ENCODE measurements around the gene SPACA6. TPM values are rescaled to one million over a fixed set of nuclear protein-coding genes. Genes with fewer than 3 reads are reported as not detected.
"Not testable (repeated sequence)": the region's sequence is repeated elsewhere in the genome, so short reads cannot be mapped to it uniquely, and the experiment has no call there.

The SPACA6 gene, protein sequence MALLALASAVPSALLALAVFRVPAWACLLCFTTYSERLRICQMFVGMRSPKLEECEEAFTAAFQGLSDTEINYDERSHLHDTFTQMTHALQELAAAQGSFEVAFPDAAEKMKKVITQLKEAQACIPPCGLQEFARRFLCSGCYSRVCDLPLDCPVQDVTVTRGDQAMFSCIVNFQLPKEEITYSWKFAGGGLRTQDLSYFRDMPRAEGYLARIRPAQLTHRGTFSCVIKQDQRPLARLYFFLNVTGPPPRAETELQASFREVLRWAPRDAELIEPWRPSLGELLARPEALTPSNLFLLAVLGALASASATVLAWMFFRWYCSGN
- 100 to 1,000 TPM in 1 of 6 donors, 10 to 100 TPM in 4, 1 to 10 TPM in 1; 6.2 to 157 (median 19.7) TPM for total RNA-seq

DNA sequence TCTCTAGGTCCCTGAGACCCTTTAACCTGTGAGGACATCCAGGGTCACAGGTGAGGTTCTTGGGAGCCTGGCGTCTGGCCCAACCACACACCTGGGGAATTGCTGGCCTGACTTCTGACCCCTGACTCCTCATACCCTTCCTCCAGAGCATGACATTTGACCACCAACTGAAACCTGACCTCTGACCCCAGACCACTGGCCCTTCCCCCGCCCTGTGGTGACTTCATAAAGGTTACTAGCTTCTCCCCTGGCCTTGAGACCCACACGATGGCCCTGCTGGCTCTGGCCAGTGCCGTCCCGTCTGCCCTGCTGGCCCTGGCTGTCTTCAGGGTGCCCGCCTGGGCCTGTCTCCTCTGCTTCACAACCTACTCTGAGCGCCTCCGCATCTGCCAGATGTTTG is at the start of gene SPACA6:
SPACA6 (plus strand) TSS at position 71 of the 400 bp plus-strand sequence; CDS start at position 268, 197 bp downstream.
- TF ChIP-seq POLR2AphosphoS5 (IDR thresholded peaks at IDR 0.05): no peak
- TF ChIP-seq, protein P1, sequence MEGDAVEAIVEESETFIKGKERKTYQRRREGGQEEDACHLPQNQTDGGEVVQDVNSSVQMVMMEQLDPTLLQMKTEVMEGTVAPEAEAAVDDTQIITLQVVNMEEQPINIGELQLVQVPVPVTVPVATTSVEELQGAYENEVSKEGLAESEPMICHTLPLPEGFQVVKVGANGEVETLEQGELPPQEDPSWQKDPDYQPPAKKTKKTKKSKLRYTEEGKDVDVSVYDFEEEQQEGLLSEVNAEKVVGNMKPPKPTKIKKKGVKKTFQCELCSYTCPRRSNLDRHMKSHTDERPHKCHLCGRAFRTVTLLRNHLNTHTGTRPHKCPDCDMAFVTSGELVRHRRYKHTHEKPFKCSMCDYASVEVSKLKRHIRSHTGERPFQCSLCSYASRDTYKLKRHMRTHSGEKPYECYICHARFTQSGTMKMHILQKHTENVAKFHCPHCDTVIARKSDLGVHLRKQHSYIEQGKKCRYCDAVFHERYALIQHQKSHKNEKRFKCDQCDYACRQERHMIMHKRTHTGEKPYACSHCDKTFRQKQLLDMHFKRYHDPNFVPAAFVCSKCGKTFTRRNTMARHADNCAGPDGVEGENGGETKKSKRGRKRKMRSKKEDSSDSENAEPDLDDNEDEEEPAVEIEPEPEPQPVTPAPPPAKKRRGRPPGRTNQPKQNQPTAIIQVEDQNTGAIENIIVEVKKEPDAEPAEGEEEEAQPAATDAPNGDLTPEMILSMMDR (IDR thresholded peaks at IDR 0.05): no peak
- H3K4me1 ChIP-seq: peaks cover 21 to 39% (median 25%) of the 10 kb centered on the region in 4 donors
- H3K4me3 ChIP-seq: peak within 1 kb of the TSS in 2 of 4 donors; percentile 69 to 89
- H3K36me3 ChIP-seq: peaks cover 3 to 51% (median 27%) of the 10 kb centered on the region in 4 donors
- no peak for ATAC-seq (ENCODE audit: low FRiP score in 2 of 2)
- no peaks in the 10 kb centered on the region for H3K9me3 ChIP-seq
- no peak for DNase-seq
- WGBS, 2 donors: 88 to 90% methylated on average over 6 to 8 of the region's 8 CpGs
- H3K27ac ChIP-seq: peak within 1 kb of the TSS in 3 of 4 donors; percentile 28 to 96 (median 95)
- no peaks in the 10 kb centered on the region for H3K27me3 ChIP-seq

DNA sequence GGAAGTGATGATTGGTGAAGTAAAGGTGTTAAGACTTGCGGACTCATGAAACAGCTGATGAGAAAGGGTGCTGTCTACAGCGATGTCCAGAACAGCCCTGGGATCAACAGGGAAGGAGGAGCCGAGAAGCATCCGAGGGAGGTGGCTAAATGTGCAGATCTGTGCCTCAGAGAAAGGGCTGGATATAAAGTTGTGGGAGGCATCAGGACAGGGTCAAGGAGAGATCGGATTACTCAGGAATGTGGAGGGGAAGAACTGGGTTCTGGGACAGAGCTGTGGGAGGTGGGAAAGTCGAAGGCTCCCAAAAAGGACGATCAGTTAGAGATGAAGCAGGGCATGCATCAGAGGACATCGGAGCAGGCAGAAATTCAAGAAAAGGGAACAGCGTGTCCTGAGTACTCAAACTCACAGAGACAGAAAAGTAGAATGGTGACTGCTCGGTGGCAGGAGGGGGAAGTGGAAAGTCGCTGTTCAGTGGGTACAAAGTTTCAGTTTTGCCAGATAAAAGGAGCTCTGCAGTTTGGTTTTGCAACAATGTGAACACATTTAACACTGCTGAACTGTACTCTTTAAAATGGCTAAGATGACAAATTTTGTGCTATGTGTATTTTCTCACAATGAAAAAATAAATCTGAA is 48.4 kb upstream of the SPACA6 start:
- WGBS, 2 donors: 40 to 41% methylated on average over 10 to 11 of the region's 11 CpGs
- Histone ChIP-seq H3K4me1 (no peaks in the 10 kb centered on the region), H3K27me3 (no peaks in the 10 kb centered on the region), H3K36me3 (no peaks in the 10 kb centered on the region), H3K9me3 (no peaks in the 10 kb centered on the region), H3K4me3 (peak overlapping the region in 2 of 4 donors; percentile 37 to 39), H3K27ac (peak overlapping the region in 1 of 4 donors; percentile 67)
- TF ChIP-seq EP300 (IDR thresholded peaks at IDR 0.05) (no peak), POLR2AphosphoS5 (IDR thresholded peaks at IDR 0.05) (no peak), POLR2A (IDR thresholded peaks at IDR 0.05) (peak in 1 of 4 donors; percentile 43)
- TF ChIP-seq, protein P1 (IDR thresholded peaks at IDR 0.05): no peak
- ATAC-seq (ENCODE audit: low FRiP score in 2 of 2): no peak
- DNase-seq: no peak

DNA sequence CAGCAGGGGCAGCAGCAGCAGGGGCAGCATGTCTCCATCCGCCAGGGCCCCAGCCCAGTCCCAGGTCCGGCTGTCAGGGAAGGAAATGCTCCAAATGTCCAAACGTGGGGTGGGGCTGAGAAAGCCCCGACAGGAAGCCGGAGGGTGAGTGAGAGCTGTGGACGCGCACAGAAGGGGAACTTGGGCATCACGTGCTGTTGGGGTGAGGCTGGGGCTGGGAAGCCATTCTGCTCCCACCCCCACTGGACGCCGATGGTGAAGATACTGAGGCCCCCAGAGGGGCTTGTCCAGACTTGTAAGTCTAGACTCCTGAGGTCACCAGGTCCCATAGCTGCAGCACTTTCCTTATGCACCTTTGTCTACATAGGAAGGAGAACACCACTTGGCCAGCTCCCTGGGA is 46.4 kb upstream of the SPACA6 start, which contains the start of gene SIGLEC14:
SIGLEC14 (minus strand) TSS at position 96 of the 400 bp plus-strand sequence; CDS start at position 30, 66 bp downstream.
- not testable (repeated sequence) for H3K36me3 ChIP-seq, DNase-seq, H3K9me3 ChIP-seq, H3K27me3 ChIP-seq, H3K4me1 ChIP-seq
- peak within 1 kb of the TSS in 1 of 4 donors; percentile 67 for H3K27ac ChIP-seq
- H3K4me3 ChIP-seq: peak within 1 kb of the TSS in 2 of 4 donors; percentile 37 to 39
- WGBS, 2 donors: 22% methylated on average over 8 of the region's 10 CpGs; no CpG with 5 or more reads in 1 of the 2 donors
- ATAC-seq (ENCODE audit: low FRiP score in 2 of 2): peak; percentile 61 to 70

DNA sequence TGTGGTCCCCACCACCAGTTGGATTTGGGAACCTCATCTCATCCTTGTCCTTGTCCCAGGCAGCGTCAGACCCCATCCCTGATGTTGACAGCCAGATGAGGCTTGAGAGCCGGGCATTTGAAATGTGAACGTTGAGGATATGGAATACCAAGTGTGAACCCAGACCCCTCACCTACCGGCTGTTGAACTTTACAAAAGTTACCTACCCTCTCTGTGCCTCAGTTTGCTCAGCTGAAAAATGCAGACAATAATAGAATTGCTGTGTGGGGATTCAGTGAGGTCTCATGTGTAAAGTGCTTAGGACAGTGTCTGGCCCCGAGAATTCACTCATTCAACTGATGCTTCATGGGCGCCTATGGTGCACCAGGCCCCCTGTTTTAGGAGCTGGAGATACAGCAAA is 45.8 kb upstream of the SPACA6 start:
- whole genome bisulfite sequencing, 2 donors: 86 to 90% methylated on average over 6 of the region's 6 CpGs
- ATAC-seq (ENCODE audit: low FRiP score in 2 of 2) (no peak), DNase-seq (no peak)
- Histone ChIP-seq H3K4me1 (peaks cover 0 to 3% (median 0%) of the 10 kb centered on the region in 4 donors), H3K27me3 (no peaks in the 10 kb centered on the region), H3K9me3 (no peaks in the 10 kb centered on the region), H3K27ac (peak overlapping the region in 1 of 4 donors; percentile 49), H3K4me3 (no peak overlapping the region), H3K36me3 (no peaks in the 10 kb centered on the region)
- no peak for TF ChIP-seq EP300 (IDR thresholded peaks at IDR 0.05)
- TF ChIP-seq, protein P1 (IDR thresholded peaks at IDR 0.05): no peak
- TF ChIP-seq POLR2AphosphoS5 (IDR thresholded peaks at IDR 0.05): no peak
- TF ChIP-seq POLR2A (IDR thresholded peaks at IDR 0.05): no peak

DNA sequence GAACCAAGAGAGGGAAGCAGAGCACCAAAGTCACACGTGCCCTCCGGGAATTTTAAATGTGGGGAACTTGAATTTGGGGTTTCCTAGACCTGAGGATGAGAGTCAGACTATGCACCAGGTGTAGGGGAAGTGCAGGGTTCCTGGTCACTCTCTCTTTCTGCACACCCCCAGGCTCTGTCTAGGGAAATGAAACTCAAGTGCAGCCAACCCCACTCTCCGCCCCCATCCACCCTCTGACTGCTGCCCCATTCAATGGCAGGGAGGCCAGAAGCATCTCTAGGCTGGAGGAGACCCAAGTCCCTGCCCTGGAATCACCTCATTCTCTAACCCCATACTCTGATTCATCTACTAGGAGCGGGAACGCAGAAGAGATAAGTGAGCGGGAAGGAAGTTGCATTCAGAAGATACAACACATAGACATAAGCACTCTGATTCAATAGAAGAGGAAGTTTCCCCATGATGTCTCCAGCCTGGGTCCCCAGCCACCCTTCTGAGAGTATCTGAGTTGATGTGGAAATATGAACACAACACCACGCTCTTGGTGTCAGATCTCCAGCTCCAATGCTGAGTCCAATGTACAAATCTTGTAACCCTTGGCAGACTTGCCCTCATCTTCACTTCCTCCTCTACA is 41.8 kb upstream of the SPACA6 start:
- Histone ChIP-seq H3K27me3 (no peaks in the 10 kb centered on the region), H3K9me3 (no peaks in the 10 kb centered on the region), H3K27ac (peak overlapping the region; percentile 32 to 69 (median 48)), H3K4me1 (peaks cover 0 to 3% (median 0%) of the 10 kb centered on the region in 4 donors), H3K36me3 (no peaks in the 10 kb centered on the region), H3K4me3 (no peak overlapping the region)
- peak in 1 of 2 donors; percentile 65 for DNase-seq
- ATAC-seq (ENCODE audit: low FRiP score in 2 of 2): peak; percentile 75 to 82
- TF ChIP-seq POLR2A (IDR thresholded peaks at IDR 0.05) (peak in 1 of 4 donors; percentile 17), EP300 (IDR thresholded peaks at IDR 0.05) (no peak)
- WGBS, 2 donors: 57 to 80% methylated on average over 7 of the region's 7 CpGs
